HG03342 (cell line): Measurements from ENCODE around the gene NUDC.
"Not testable (repeated sequence)": the region's sequence is repeated elsewhere in the genome, so short reads cannot be mapped to it uniquely, and the experiment has no call there.

Experiments used
- ATAC-seq: cut with Tn5 transposase; IDR thresholded peaks from one replicate; pipeline ENCODE4 v1.9.1; 2021; ENCODE audit warnings: mild to moderate bottlenecking, moderate library complexity; ENCODE audit not compliant: unreplicated experiment

The NUDC gene

DNA sequence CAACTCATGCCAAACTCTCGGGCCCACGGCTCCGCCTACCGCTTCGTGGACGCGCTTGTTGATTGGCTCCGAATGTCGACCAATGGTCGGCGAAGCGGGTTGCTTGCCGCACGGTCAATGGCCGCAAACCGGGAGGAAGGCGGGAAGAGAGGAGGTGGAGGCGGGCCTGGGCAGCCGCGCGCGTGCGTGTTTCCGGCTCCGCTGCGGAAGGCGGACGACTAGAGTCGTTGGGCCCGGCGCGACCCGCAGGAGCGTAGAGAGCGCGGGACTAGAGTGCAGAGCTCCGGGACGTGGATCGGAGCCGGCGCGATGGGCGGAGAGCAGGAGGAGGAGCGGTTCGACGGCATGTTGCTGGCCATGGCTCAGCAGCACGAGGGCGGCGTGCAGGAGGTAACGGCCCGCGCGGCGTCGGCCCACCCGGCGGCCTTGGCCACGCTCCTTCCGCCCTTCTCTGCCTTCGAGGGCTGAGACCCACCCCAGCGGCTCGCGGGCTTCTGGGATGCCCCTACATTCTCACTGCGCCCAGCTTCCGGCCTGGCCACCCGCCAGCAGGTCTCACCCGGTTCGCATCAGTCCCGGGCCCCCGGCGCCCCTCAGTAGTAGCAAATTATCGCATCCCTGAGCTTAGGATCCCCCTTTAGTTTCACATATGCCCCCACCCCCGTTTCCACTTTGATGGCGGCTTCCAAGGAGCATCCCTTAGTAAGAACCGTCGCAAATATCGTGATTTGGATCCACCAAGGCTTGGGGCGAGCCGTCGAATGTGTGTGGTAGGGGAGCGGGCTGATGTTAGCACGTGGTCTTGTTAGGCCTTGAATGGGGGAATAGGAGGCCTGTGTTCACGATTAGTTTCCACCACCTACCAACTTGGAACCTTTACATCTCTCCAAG lies at the start of gene NUDC:
Gene NUDC, plus strand, starts transcription at position 204 of the 891 bp plus-strand sequence. Its CDS starts 106 bp downstream, at position 310.
- peak; percentile 96 for ATAC-seq

DNA sequence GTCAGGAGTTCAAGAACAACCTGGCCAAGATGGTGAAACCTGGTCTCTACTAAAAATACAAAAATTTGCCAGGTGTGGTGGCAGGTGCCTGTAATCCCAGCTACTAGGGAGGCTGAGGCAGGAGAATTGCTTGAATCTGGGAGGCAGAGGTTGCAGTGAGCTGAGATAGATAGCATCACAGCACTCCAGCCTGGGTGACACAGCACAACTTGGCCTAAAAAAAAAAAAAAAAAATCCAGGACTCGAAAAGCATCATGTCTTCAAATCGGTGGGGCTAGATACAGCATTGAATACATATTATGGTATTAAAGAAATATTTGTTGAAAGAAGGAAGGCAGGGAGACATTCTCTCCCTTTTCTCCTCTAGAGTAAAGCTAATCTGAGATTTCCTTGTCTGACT lies 48.4 kb upstream of the NUDC start:
- not testable (repeated sequence) for ATAC-seq

DNA sequence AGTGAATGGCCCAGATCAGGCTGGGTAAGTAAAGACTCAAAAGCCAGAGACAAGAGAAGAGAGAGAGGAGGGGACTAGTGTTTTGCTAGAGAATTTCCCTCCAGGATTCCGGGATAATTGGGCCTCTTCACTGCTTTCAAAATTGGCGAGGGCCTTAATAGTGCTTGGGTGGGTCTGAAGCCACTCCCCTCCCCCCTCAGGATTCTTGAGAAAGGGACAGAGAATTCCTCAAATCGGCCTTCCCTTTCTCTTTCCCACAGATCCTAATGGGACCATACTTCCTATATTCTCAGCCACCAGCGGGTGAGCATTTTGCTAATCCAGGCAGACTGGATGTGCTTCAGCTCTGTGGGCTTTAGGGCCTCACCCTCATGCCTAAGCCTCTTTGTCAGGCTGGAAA lies 46.6 kb upstream of the NUDC start:
- no peak for ATAC-seq

DNA sequence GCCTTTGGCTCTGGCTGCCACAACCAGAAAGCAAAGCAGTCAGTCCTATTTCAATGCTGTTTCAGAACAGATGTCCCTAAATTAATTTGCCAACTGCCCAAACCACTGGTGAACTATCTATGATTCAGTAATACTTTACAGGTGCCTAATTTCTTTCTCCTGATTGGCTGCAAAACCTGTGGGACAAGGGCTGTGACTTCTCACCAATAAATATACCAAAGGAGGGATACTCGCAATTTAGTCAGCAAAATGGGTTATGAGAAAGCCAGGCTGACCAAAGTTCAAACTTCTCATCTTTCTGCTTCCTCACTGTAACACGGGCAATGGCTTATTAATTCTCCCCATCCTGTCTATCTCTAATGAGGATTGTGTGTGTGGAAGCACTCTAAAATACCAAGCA lies 44.2 kb upstream of the NUDC start:
- no peak for ATAC-seq

DNA sequence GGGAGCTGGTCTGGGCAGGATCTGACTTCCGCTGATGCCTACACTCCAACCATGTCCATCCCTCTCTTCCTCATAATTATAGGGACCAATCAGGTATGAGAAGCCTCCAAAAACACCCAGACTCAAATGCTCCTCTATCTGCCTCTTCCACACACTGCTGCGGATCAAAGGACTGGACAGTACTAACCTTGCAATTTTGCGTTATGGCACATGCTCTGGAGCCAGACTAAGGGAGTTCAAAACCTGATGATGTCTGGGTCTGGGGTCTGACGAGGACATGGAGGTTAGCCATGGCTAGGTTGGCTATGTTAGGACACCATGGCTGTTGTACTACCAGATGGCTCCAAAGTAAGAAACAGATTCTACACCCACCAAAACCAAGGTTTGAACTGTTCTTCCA lies 41.8 kb upstream of the NUDC start:
- ATAC-seq: no peak

DNA sequence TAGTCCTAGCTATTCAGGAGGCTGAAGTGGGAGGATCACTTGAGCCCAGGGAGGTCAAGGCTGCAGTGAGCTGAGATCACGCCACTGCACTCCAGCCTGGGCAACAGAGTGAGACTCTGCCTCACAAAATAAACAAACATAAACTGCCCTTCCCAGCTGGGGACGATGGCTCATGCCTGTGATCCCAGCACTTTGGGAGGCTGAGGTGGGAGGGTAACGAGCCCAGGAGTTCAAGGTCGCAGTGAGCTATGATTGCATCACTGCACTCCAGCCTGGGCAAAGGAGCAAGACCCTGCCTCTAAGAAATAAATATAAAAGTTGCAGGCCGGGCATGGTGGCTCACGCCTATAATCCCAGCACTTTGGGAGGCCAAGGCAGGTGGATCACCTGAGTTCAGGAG lies 39.9 kb upstream of the NUDC start:
- not testable (repeated sequence) for ATAC-seq

DNA sequence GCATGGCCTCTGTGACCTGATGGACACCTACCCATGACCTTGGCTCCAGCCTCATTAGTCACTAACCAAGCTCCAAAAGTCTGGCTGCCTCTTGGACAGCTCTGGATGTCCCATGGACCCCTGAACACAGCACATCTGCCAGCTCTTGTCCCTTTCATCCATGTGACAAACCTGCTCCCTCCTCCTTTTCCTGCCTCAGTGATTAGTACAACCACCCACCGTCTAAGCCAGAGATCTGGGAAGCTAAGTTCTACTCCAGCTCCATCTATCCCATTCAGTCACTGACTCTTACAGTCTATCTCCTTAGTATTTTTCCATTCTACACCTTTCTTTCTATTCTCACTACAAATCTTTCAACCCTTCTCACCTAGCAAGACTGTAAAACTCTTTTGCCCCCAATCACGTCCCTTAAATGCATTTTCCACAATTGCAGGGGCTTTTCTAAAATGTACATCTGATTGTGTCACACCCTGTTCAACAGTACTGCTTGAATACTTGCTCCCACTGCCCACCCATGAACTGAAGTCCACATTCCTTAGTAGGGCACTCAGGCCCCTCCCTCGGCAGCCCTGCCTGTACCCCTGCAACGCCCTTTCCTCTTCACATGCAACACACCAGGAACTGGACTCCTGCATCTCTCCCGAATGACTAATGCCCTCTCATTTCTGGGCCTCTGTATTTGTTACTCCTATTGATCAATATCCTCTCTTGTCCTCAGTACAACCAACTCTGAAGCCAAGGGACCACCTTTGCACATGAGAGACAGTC lies 38.7 kb upstream of the NUDC start:
- no peak for ATAC-seq

DNA sequence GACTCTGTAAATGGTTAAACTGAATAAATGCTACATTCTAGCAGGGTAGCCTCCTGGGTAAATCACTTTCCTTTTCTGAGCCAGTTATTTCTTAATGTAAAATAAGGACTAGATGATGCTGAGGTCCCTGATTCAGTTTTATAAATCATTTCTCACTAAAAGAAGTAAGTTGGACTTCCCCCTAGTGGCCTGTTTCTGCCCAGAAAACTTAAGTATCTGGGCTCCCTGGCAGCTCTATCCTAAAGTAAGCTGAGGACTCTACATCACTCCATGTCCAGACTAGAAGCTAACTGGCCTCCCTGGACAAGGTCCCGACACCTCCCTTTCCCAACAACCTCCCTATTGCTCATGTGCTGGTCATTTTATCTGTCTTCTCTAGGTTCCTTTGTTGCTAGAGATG lies 34.4 kb upstream of the NUDC start:
- no peak for ATAC-seq

DNA sequence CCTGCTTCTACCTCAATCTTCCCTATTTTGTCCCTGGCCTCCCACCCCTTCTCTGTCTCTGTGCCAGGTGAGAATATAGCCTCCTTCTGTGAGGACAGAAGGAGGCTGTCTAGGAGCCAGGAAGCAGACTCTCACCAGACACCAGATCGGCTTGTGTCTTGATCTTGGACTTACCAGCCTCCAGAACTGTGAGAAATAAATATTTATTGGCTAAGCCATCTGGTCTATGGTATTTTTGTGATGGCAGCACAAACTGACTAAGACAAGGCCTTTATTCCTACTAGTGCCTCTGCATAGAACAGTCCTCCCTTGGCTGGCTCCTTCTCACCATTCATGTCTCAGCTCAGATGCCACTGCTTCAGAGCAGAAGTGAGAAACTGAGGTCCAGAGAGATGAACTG lies 33.3 kb upstream of the NUDC start:
- ATAC-seq: no peak

DNA sequence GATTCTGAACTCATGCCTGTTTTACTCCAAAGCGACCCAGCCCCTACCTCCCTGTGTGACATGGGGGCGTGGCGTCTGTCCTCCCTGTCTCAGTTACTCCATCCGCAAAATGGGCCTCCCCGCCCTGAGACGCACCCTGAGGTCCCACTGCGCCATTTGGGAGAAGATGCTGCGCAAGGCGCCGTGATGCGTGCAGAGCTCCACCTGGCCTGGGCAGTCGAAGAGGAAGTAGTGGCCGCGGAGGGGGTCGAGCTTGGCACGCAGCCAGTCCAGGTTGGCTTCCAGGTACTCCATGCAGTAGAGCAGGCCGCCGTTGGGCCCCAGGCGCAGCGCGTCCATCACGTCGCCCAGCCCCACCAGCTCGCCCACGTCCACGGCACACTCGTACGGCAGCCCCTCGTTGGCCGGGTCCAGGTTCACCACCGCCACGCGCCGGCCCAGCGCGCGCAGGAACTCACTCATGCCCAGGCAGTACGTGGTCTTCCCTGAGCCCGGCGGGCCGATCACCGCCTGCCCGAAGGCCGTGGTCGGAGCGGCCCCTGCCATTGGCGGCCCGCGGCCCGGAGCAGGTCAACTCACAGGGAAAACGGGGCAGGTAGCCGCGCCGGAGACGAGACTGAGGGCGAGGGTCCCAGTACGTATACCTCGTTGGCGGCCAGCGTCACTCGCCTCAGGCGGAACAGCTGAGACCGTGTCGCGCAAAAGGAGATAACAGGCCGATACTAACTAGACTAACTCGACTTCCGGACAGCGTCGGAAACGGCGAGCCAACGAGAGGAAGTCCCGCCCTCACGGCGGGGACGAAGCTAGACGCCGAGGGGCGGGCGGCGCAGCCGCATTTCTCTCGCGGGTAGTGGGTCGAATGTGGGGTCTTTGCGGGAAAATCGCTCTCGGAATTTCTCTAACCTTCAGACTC lies 31.7 kb upstream of the NUDC start, which contains the start of gene GPN2:
Gene GPN2, minus strand, starts transcription at position 733 of the 916 bp plus-strand sequence. Its CDS starts 187 bp downstream, at position 546.
- peak; percentile 85 for ATAC-seq

DNA sequence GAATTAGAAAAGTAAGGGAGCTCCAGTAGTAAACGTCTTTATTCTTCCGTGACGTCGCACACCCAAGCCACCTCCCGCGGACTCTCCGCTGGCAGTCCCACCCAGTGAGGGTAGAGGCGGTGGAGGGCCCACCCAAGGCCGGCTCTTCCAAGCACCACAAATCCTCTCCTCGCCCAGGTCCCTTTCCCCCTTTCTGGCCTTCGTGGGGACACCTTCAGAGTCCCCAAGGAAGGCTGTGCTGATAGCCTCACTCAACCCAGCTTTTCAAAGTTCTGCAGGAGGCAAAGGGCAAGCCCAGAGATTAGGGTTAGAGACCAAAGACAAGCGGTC lies 31.1 kb upstream of the NUDC start:
- peak; percentile 18 for ATAC-seq

DNA sequence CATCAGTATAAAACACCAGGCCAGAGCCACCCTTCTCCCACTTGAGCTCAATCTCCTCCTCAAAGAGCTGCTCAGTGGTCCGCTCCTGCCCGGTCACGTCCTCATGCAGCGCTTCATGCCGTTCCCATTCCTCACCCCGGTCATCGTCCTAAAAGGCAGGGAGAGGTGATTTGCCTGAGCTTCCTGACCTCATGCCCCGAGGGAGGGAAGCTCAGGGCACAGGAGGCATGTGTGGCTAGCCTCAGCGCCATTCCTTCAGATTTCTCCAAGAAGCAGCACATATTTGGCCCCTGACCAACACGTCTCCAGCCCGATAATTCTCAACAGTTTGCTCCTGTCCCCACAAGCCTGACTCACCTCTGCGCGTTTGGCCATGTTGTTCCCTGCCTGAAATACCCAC lies 27.3 kb upstream of the NUDC start:
- no peak for ATAC-seq

DNA sequence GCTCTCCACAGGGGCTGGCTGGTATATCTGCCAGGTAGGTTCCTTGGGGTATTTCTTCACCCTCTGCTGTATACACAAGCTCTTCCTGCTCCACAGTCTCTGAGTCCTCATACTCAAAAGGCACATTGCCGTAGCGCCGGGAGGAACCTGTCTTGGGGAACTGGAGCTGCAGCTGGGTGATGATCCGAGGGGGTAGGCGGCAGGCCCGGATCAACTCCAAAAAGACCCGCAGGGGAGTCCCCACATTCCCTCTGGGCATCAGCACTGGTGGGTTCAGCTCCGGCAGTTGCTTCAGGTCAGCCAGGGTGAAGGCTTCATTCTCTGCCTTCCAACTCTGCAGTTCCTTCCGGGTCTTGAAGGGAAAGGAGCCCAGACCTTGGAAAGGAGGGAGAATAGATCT lies 24.2 kb upstream of the NUDC start:
- ATAC-seq: no peak

DNA sequence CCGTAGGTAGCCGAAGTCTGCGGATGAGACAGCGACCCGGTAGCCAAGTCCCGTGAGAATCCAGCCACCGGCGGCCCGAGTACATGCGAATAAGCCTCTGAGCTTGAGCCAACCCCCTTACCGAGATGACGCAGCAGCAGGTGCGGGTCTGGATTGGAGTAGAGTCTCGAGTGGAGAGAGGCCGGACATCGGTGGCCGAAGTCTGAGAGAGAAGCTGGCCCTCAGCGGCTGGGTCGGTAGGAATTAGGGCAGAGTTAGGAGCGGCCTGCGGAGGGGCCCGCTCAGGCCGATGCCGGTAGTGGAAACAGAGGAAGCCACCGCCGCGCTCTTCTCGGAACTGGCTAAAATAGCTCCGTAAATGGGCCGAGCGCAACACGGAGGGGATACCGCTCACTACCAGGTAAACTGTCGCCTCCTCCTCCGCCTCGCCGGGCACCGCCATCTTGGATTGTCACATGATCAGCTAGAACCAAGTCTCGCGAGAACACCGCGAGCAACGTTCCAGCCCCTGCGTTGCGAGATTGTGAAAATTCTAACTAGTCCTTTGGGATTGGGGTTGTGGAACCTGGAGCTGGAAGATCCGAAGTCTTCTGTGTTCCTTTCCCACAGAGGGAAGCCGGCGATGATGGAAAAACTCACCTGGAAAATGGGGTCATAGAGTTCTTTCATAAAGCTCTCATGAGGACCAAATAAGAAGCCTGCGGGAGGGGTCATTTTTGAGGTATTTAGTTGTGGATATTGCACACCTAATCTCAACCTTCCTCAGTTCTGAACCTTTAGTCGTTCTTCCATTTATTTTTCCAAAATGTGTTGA lies 21.3 kb upstream of the NUDC start, which contains the start of gene GPATCH3:
Gene GPATCH3, minus strand, starts transcription at position 467 of the 814 bp plus-strand sequence. Its CDS starts 25 bp downstream, at position 442.
- peak; percentile 83 for ATAC-seq

DNA sequence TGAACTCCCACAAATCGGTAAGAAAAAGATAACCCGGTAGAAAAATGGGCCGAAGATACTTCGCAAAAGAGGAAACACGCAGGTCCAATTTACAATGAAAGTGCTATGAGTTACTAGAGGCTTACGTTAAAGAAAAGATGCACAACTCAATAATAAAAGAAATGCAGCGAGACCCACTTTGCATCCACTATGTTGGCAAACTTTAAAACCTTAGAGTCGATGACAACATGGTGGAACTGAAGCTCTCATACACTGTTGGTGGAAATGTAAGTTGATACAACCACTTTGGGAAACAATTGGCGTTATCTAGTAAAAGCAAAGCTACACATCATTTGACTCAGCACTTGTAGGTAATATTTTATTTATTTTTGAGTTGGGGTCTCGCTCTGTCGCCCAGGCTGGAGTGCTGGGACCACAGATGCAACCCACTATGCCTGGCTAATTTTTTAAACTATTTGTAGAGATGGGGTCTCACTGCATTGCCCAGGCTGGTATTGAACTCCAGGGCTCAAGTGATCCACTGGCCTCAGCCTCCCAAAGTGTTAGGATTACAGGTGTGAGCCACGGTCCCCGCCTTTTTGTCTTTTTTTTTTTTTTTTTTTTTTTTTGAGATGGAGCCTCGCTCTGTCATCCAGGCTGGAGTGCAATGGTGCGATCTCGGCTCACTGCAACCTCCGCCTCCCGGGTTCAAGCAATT lies 20.6 kb upstream of the NUDC start:
- no peak for ATAC-seq

DNA sequence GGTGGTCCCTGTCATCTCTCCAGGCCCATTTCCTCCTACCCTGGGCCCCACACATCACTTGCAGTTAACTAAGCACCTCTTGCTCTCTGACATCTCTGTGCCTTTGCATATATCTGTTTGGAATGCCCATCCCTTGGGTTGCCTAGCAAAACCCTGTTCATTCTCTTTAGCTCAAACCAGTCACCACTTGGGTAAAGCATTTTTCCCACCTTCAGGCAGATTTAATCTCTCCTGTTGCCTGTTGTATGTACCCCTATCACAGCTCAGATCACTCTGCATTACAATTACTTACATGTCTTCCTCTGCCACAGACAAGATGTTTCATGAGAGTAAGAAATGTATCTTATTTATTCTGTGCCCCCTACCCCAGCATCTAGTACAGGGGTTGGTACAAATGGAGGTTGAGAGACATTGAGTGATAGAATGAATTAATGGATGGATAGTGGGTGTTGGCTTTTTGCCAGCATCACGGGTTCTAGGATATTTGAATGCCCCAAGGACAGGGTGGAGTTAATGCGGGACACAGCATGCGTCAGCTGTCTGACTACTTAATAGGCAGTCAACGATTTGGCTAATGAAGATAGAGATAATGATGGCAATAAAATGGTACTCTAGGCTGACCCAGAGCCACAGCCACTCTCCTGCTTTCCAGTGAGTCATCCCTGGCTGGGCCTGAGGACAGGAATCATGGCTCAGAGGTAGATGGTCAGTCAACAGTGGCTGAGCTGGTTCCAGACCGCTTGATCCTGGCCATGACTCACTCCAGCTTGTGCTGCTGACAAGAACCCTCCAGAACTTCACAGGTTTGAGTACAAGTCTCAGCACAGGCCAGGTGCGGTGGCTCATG lies 14.2 kb upstream of the NUDC start:
- ATAC-seq: no peak

DNA sequence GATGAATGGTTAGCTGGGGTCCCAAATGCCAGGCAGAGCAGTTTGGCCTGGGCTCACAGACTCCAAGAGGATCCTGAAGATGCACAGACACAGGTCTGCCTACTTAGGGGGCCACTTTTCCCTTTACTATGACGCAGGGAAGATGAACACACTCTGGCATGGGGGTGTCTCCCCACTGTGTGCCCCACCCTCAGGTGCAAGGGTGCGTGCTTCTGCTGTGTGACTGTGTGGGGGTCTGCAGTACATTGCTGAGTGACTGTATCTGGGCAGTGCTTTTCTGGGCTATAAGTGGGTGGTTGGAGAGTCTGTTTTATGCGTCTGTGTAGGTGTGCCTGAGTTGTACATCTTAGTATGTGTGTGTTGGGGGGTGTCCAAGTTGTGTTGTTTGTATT lies 11.6 kb upstream of the NUDC start:
- no peak for ATAC-seq

DNA sequence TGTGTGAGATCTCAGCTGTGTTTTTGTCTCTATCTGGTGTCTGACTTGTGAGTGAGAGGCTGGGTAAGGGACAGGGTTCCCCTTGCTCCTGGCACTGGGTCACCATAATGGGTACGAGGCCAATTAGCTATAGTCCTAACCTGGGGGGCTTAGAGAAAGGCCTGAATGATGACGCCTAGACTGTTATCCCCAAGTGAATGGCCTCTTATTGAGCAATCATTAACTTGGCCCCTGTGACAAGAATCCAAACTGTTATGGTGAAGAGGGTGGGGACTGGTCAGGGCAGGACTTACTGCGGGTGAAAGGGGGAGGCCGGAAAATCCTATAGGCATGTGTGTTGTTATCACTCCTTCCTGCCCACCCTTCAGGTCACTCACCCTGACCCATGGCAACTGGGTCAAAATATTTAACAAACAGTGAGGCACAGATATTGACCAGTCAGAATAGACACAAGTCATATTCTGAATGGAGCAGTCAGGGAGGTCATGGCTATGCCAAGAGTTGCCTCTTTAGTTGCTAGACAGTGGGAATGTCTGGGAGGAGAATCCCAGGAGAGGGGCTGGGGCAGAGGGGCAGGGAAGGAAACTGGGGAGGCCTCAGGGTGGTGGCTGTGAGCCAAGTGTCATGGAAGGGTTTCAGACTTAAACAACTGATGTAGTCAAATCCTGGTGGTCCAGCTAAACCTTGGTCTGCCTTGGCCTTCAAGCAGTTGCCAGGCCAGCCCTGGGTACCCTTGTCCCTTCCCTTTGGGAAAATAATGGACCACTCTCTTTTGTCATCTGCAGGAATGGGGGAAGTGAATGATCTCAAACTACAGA lies 11.0 kb upstream of the NUDC start:
- ATAC-seq: no peak
